ENCODE results near the gene TRAPPC13. TPM values are rescaled to one million over a fixed set of nuclear protein-coding genes. Genes with fewer than 3 reads are reported as not detected.

Gene TRAPPC13
- total and polyA plus RNA-seq, 2 experiments from 2014 or later: 16.3 to 20.1 TPM

GRCh38 chr5:65640240-65640639, 15.4 kb downstream of the TRAPPC13 start:
- Histone ChIP-seq H3K36me3 (ENCODE audit: insufficient read depth) (peaks cover 7% of the 10 kb centered on the region; the same call in 1 of the 2 replicates), H4K20me1 (replicated peaks; ENCODE audit: insufficient read depth) (no peaks in the 10 kb centered on the region; the same call in 1 of the 2 replicates), H3K27ac (ENCODE audit: low read depth) (no peak overlapping the region), H3F3A (replicated peaks; ENCODE audit: low read depth) (no peaks in the 10 kb centered on the region), H3K4me2 (no peak overlapping the region), H3K9me2 (ENCODE audit: insufficient read depth) (no peaks in the 10 kb centered on the region), H3K79me2 (replicated peaks; ENCODE audit: insufficient read depth) (no peaks in the 10 kb centered on the region), H3K4me3 (no peak overlapping the region), H2AFZ (no peak overlapping the region), H3K4me1 (ENCODE audit: insufficient read depth) (no peaks in the 10 kb centered on the region), H3K27me3 (ENCODE audit: insufficient read depth) (no peaks in the 10 kb centered on the region)
- ATAC-seq (no peak), DNase-seq (ENCODE audit: low spot score) (no peak)
- TF ChIP-seq CTCF (conservative IDR thresholded peaks at IDR 0.05; ENCODE audit: low read depth in 2 of 2): no peak
- no peak for TF ChIP-seq NANOG (IDR thresholded peaks at IDR 0.05; ENCODE audit: borderline replicate concordance)
- TF ChIP-seq ZNF331 (CRISPR knock-in tag; IDR thresholded peaks at IDR 0.05; ENCODE audit: low read depth): no peak
- TF ChIP-seq EZH2phosphoT487 (IDR thresholded peaks at IDR 0.05; ENCODE audit: unreplicated experiment): no peak
- TF ChIP-seq CREB1 (CRISPR knock-in tag; IDR thresholded peaks at IDR 0.05; ENCODE audit: low read depth): no peak
- Mint-ChIP-seq H3K9me3 (no peaks in the 10 kb centered on the region; the same call in 2 of the 3 replicates), H3K36me3 (ENCODE audit: low read depth) (peaks cover 26% of the 10 kb centered on the region), H3K4me3 (no peak overlapping the region), H3K4me1 (no peaks in the 10 kb centered on the region), H3K27ac (no peak overlapping the region), H3K27me3 (ENCODE audit: insufficient read depth, low read depth, poor library complexity) (peaks cover 1% of the 10 kb centered on the region)

- Mint-ChIP-seq H3K4me1 (peaks cover 11% of the 10 kb centered on the region), H3K4me3 (no peak overlapping the region), H3K27ac (peak overlapping the region; percentile 13; the same call in 1 of the 2 replicates), H3K27me3 (ENCODE audit: insufficient read depth, low read depth, poor library complexity) (peaks cover 4% of the 10 kb centered on the region), H3K9me3 (no peaks in the 10 kb centered on the region), H3K36me3 (ENCODE audit: low read depth) (no peaks in the 10 kb centered on the region)
- H3K4me2 ChIP-seq: no peak overlapping the region
- H3K9me2 ChIP-seq (ENCODE audit: insufficient read depth): no peaks in the 10 kb centered on the region
- DNase-seq (ENCODE audit: low spot score): no peak
- no peak overlapping the region for H3K27ac ChIP-seq (ENCODE audit: low read depth)
- no peak overlapping the region for H2AFZ ChIP-seq
- H3K36me3 ChIP-seq (ENCODE audit: insufficient read depth): no peaks in the 10 kb centered on the region; the same call in 1 of the 2 replicates
- H3F3A ChIP-seq (replicated peaks; ENCODE audit: low read depth): no peaks in the 10 kb centered on the region
- TF ChIP-seq CTCF (conservative IDR thresholded peaks at IDR 0.05; ENCODE audit: low read depth in 2 of 2): no peak
- TF ChIP-seq EZH2phosphoT487 (IDR thresholded peaks at IDR 0.05; ENCODE audit: unreplicated experiment): no peak
- TF ChIP-seq ZNF114 (CRISPR knock-in tag; IDR thresholded peaks at IDR 0.05): no peak
- no peak for TF ChIP-seq STAT1 (IDR thresholded peaks at IDR 0.05; ENCODE audit: unreplicated experiment)
- no peak for TF ChIP-seq ZNF462 (CRISPR knock-in tag; IDR thresholded peaks at IDR 0.05)
- no peak for TF ChIP-seq EZH2 (IDR thresholded peaks at IDR 0.05; ENCODE audit: low read depth, unreplicated experiment)
- TF ChIP-seq CREB1 (CRISPR knock-in tag; IDR thresholded peaks at IDR 0.05; ENCODE audit: low read depth): no peak
- TF ChIP-seq ETS1 (IDR thresholded peaks at IDR 0.05): no peak
- no peak for TF ChIP-seq POLR2AphosphoS5 (IDR thresholded peaks at IDR 0.05; ENCODE audit: low read depth)
- H3K79me2 ChIP-seq (replicated peaks; ENCODE audit: insufficient read depth): no peaks in the 10 kb centered on the region
- peaks cover 15% of the 10 kb centered on the region for H3K4me1 ChIP-seq (ENCODE audit: insufficient read depth)
- H3K4me3 ChIP-seq: no peak overlapping the region
- no peaks in the 10 kb centered on the region for H4K20me1 ChIP-seq (replicated peaks; ENCODE audit: insufficient read depth)
- H3K27me3 ChIP-seq (ENCODE audit: insufficient read depth): no peaks in the 10 kb centered on the region
- ATAC-seq: no peak
Observed at GRCh38 chr5:65646938-65647337, 22.1 kb downstream of the TRAPPC13 start.

Data from GM23338 (cell line).